Left renal pelvis (tissue), 4 donors: Measurements from ENCODE around the gene LRMDA. TPM values are rescaled to one million over a fixed set of nuclear protein-coding genes. Genes with fewer than 3 reads are reported as not detected.

Source experiments
- DNase-seq, 4 donors: peaks; one replicate each; pipeline ENCODE4 v3.0.0-alpha.2; 2013; ENCODE audit warnings: low read depth in 4 of 4, low spot score in 3 of 4
- polyA plus RNA-seq, 4 donors: library from polyadenylated mRNA; unstranded; fragments of 120-200 nt; gene quantifications; one replicate each; pipeline ENCODE4 v1.2.1, GENCODE V29; 2013; ENCODE audit not compliant: insufficient read length in 4 of 4

Gene LRMDA
- polyA plus RNA-seq, 4 donors: 7.8 to 23.9 (median 16.5) TPM

DNA sequence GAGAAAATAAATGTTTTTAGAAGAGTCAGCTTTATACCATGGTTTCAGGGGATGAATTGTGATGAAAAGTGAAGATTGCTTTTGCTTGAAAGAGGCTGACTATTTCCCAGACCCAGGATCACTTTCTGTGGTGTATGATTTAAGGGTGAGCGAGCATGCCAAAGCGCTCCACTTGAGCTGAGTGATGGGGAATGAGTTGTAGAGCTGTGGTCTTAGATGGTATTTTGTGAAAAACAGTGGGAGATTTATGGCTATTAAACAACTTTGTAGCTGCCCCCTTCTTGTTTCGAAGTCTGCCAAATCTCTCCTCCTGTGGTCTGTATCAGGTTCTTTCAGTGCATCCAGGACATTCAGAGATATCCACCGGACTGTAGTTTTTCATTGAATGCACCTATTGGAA is 888.2 kb downstream of the LRMDA start:
- no peak for DNase-seq

DNA sequence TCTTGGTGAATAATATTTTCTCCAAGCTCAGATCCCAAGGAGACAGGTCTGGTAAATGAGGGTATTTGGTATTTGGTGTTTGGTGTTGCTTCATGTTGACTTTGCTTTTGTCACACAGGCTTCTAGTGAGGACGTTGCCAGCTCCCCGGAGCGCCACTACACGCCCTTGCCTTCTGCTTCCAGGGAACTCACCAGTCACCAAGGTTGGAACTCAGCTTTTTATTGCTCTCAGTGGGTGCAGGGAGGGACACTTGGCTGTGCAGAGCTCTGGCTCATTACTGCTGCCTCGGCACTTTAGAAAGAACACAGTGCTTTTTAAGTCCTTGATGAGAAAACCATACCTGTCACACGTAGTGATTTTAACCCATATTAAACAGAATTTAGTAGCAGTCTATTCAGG is 892.9 kb downstream of the LRMDA start:
- no peak for DNase-seq

DNA sequence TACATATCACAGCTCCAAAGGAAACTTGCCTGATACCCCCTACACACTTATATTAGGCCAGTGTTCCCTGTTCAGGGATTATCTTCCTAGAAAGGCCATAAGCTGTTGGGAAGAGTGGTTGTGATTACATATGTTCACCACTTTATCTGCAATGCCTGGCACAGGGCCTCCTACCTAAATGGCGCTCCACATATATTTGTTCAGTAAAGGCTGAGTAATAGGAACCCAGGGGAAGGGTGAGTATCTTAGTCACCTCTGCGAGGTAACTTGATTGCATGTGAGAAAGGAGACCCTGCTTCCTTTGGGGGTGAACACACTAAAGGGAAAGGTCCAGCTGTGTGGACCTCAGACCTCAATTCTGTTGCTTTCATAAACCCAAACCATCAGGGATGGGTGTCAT is 896.0 kb downstream of the LRMDA start:
- no peak for DNase-seq

DNA sequence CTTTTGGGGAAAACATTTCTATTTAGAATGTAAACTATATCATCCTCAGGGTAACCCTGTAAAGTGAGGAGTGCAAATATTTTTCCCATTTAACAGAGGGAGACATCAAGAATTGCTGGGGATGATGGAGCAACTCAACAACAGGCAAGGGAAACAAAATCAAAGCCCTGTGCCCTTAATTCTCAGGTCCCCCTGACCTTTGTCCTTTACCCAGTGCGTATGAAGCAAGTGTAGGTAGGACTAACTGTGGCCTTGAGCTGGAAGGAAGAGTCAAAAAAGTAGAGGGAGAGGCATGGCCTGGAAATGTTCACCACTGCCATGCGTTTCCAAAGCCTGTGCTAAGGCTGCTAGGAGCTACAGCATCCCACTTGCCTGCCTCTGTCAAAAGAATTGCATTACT is 896.9 kb downstream of the LRMDA start:
- DNase-seq: no peak

DNA sequence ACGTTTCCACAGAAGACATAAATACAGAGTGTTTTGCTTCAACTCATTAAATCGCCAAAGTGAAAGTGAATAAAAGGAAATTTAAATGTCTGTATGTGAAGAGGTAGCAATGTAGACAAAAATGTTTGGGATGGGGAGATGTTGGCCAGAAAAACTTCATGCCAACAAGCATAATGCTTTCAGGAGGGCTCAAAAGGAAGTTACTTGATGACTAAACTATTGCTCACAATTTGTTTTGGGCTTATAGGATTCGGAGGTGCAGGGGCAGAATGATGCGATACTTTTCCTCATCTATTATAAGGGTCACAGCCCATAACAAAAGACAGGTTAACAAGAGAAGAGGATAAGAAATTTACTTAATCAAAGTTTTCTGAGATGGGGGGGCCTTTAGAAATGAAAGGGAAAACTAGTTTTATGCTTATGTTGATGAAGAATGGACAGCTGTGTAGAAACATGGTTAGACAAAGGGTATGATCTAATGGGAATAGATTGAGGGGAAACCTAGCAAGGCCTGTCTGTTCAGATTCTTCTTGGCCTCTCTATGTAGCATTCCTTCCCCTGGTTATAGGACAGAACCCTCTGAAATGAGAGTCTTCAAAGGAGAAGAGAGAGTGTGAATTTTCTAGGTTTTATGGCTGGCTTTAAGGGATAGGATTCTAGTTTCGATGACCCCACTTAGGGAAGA is 898.6 kb downstream of the LRMDA start:
- no peak for DNase-seq

DNA sequence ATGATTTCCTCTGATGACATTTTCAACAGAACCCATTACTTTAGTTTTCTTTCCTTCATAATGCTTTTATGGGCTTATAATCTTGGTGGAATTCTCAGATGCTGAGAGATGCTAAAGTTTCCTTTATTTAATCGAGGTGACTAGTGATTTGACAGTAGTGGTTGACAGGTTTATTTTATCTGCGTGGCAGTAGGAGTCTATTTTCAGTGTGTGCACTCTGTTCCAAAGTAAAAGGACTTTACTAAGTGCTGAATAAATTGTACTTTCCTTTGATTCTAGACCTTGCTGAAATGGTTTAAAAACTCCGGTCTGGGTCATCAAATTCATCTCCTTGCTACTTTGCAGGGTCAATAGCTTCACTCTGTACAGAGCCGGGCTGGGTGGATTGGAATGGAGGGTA is 900.3 kb downstream of the LRMDA start:
- DNase-seq: no peak

DNA sequence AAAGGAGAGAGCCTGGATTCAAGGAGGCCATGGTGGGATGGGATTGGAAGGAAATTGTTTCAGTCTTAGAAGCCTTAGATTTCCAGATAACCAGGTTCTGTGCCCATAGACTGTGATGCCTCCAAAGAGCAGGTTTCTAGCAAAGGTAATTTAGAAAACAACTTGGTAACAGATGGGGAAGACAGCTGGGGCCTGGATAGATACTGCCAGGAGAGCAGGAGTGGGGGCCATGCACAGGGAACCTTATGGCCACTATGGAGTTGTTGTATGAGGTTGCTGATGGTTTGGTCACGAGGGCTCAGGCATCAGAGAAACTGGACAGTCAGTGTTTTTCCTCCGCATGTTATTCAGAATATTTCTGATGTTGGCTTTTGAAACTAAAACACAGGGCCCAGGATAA is 901.9 kb downstream of the LRMDA start:
- DNase-seq: no peak

DNA sequence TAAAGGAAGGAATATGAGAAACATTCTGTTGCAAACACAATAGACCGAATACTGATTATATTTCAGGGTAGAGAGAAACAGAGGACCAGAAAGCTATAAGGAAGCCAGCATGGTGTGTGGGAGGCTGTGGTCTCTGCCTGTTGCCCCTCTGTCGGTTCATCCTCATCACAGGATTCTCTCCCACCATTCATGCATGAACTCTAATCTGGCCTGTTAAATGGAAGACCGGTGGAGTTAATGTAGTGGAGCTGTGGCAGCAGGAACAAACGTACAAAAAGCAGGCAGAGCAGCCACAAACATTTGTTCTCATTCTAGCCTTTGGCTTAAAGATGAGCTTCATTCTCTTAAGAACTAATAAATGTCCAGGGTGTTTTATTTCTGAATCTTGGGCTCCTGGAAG is 902.4 kb downstream of the LRMDA start:
- DNase-seq: peak in 1 of 4 donors; percentile 58

DNA sequence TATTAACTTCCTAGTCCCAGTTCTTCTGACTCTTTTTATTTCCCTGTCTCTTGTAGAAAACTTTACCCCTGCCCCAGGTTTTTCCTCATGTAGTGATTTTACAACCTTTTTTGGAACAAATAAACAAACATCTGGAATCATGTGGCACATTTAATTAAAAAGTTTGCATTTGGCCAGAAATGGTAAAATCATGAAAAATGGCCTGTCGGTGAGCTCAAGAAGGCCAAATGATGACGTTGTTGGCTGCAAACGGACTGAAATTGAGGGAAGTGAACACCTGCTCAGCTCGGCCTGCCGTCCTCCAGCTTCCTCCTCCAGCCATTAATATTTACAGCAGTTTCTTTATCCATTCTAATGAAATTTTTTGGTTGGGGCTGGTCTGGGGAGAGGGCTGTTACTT is 902.8 kb downstream of the LRMDA start:
- peak in 1 of 4 donors; percentile 45 for DNase-seq

DNA sequence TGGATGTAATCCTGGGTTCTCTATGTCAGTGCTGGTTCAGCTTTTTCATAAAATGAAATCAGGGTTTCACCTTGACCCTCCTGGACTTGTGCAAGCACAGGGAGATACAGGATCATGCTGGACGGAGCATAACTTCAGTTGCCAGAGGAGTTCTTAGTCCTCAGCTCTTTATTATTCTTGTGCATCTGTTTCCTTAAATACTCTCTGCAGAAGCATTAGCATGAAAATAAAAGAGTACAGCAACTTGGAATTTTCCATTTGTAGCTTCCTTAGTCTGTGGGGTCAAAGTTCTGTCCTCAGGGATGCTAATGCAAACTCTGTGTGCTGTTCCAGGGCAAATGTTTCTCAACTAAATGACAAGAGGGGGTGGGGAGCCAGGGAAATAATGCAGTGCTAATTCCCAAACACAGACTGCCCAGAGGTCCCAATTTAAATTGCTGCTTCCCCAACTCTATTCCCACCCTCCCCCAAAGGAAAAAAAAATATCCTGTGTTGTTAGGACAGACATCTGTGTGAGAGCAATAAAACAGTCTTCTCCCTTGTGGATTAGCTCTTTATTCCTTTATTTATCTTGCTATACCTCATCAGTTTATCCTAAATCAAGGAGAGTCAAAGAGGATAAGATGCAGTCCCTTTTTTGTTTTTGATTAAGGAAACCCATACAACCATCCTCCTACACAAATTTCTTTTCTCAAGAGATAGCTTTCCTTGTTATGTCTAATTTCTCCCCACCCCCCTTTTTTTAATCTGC is 905.0 kb downstream of the LRMDA start:
- no peak for DNase-seq

DNA sequence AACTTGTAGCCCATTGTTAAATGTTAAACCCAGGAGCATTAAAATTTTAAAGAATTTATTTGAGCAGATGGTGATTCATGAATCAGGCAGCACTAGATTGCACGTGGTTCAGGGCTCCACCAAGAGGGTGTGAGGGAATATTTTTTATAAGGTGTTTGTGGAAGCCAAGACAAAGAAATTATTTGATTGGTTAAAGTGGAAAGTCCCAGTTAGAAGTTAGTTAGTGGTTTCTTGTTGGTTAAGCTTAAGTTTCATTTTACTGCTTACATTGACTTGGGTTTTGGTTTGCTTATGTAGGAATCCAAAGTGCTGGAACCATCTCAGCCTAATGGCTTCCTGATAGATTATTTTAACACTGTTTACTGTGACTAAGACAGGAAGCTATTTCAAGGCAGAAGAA is 906.2 kb downstream of the LRMDA start:
- DNase-seq: no peak

DNA sequence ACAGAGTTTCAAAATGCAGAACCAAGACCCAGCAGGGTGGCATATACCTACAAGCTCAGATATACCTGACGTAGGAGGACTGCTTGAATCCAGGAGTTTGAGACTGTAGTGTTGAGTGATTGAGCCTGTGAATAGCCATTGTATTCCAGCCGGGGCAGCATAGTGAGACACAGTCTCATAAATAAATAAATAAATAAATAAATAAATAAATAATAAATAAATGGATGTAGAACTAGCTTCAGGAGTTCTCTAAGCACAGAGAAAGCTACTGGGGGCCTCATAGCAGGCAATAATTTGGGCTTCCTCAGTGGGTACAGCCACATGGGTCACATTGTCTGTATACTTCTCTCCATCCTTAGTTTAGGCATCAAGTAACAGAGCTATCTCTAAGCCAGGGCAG is 906.8 kb downstream of the LRMDA start:
- DNase-seq: no peak

DNA sequence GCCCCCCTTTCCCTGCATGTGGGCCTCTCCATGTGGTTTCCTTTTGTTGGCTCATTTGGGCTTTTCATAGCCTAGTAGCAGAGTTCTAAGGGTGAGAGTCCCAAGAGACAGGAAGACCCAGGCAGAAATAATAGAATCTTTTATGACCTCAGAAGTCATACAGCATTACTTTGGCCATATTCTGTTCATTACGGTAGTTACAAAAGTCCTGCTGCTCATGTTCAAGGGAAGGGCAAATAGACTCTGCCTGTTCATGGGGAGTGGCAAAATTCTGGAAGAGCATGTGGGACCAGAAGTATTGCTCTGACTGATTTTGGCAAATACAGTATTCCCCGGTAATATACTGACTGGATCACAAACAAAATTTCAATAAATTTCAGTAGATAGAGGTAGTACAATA is 910.3 kb downstream of the LRMDA start:
- DNase-seq: no peak

DNA sequence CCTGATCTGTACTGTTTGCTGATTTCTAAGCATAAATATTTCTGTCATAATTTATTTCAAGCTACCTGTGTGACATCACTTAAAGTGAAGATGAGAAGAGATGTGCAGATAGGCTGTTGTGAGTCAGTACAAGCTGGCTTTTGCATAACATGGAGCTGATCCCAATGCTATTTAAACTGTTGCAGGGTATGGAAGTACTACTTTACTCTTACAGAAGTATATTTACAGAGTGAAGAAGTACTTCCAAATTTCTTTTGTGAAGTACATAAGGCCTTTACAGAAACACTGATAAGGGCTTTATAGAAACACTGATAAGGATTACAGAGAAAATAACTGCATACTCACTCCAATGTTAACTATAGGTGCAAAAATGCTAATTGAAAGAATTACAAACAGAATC is 911.6 kb downstream of the LRMDA start:
- DNase-seq: no peak

DNA sequence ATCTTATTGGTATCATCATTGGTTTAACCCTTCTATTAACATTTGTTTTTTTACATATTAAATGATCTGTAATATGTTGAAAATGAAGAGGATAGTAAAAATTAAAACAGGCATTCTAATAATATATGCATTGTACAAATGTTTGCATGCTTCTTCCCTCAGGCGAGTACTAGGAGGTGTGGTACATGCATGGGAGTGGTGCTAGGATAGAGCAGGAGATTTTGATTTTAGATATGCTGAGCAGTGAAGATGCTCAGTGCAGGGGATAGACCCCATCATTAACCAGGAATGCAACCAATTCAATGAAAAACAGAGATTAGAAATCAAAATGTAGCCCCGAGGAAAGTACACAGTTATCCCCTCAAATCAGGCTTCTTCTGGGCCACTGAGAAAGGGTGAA is 916.4 kb downstream of the LRMDA start:
- no peak for DNase-seq

DNA sequence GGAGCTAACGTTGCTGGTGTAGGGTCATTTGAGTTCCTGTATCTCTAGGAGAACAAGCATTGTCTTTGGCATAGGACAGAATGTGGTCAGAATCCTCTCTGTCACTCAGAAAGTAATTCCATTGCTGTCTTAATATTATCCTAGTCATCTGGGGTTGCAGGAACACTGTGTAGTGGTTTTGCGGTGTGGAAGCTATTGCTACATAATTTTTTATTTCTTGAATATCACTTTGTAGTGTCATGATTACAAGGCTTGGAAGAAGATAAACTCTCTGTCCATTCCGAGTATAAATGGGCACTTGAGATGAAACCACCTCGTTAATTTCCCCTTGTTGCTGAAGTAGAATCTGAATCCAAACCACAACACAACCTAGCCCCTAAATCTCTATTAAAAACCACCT is 919.2 kb downstream of the LRMDA start:
- no peak for DNase-seq

DNA sequence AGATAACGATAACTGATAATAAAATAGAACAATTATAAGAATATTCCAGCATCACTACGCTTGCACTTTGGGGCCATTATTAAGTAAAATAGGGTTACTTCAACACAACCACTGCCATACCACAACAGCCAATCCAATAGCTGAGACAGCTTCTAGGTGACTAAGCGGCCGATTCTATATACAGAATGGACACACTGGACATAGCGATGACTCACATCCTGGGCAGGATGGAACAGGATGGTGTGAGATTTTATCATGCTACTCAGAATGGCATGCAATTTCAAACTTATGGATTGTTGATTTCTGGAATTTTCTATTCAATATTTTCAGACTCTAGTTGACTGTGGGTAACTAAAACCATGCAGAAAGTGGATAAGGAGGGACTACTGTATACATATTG is 920.9 kb downstream of the LRMDA start:
- no peak for DNase-seq

DNA sequence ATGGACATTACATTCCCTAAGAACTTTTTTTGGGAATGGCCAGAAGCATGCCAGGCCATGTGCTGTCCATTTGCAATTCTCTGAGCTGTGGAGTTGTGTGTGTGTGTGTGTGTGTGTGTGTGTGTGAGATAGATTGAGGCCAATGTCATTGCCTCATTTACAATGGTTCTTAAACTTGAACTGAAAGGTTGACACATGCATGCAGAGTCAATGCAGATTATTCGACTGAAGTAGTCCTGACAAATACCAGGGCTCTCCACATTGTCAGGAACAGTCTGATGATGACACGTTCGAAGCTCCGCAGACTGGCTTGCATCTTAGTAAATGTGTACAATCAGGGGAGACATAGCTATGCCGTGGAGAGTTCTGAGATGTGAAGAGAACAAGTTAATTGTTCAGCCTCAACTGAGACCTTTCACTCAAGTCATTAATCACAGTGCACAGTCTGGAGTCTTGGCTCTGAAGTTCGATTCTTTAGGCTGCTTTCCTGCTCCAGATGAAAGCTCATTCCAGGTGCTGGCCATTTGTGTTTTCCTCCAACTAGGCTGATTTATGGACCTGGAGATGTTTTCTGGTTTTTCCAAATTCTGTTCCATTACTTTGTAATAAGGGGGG is 921.9 kb downstream of the LRMDA start:
- DNase-seq: no peak

DNA sequence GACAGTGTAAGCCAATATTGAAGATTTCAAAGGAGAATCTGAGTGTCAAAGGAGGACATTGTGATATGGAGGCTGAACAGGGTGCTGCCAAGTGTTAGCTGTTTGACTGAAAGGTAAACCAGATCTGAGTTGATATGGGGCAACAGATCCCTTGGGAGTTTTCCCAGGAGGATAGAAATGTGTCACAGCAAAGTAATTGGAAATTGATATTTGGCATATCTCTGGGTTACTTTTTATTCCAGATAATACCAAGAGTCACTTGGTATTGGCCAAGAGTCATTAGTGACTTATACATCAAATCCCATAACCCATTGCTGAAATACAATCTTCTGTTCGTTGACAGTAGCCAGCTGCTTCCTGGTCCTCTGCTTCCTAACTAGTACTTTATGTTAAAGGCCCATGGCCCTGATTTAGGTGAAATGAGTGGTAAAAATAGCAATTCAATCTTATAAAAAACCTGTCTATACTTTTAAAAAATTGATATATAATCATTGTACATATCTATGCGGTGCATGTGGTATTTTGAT is 922.9 kb downstream of the LRMDA start:
- no peak for DNase-seq

DNA sequence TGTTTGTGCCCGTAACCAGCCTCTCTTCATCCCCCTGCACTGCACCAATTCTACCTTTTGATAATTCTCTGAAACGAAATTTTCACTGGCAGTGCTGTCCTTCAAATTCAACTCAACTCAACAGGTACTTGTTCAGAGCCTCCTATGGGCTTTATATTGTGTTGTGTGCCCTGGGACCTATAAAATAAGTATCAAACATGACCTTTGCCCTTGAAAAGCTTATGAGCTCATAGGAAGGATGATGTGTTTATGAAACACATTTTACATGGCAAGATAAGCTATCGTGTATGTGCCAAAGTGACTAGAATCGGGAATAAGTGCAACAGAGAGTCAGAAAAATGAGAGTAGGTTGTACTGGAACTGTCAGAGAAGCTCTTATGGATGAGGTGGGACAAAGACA is 923.5 kb downstream of the LRMDA start:
- no peak for DNase-seq

DNA sequence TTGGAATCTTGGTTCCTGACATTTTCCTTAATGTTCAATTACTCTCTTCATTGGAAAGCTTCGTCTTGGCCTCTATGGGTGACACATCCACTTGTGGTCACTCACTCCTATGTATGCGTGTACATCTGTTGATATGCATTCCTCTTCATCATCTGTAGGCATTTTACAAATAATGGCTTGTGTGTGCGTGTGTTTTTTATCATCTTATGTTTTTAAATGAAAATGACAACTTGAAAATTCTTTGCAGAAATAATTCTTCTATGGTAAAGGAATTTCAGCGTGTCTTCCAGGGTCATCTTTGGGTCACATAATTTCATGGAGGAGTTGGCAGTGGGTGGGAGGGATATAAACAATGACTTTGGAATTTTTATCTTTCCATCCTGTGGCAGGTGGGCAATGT is 925.1 kb downstream of the LRMDA start:
- no peak for DNase-seq
